Activated T-cell treated with anti-CD3 and anti-CD28 coated beads, Interleukin-2, amount 50 U/mL, for 72 hours (primary cell): ENCODE measurements around the gene FEM1A. TPM values are rescaled to one million over a fixed set of nuclear protein-coding genes. Genes with fewer than 3 reads are reported as not detected.
"Not testable (repeated sequence)": the region's sequence is repeated elsewhere in the genome, so short reads cannot be mapped to it uniquely, and the experiment has no call there.

ENCODE experiments used
- ATAC-seq, 2 donors: fragments of 150-1000 bp; cut with Tn5 transposase; replicated peaks in 1 of 2; 2 replicates each; pipeline ENCODE4 v1.10.0; 2021; ENCODE audit warnings: moderate library complexity in 2 of 2, mild to moderate bottlenecking in 1 of 2
- DNase-seq, 2 donors: peaks; one replicate each; pipeline ENCODE4 v3.0.0; 2021 to 2022; ENCODE audit warnings: mixed read lengths in 1 of 2
- H3K27ac Mint-ChIP-seq: one replicate; pipeline ENCODE4 v1.8.0; 2022; ENCODE audit warnings: mild to moderate bottlenecking, moderate library complexity, mixed read lengths
- H3K27me3 Mint-ChIP-seq: one replicate; pipeline ENCODE4 v1.8.0; 2022; ENCODE audit warnings: low read depth, mixed read lengths
- H3K36me3 Mint-ChIP-seq, 2 donors: one replicate each; pipeline ENCODE4 v1.8.0; 2022; ENCODE audit warnings: mixed read lengths in 2 of 2, mild to moderate bottlenecking in 1 of 2; ENCODE audit not compliant: insufficient read depth in 2 of 2
- H3K4me1 Mint-ChIP-seq: one replicate; pipeline ENCODE4 v1.8.0; 2022; ENCODE audit warnings: low read depth, mixed read lengths
- H3K4me3 Mint-ChIP-seq, 2 donors: one replicate each; pipeline ENCODE4 v1.8.0; 2022; ENCODE audit warnings: mild to moderate bottlenecking in 2 of 2, mixed read lengths in 2 of 2, moderate library complexity in 2 of 2
- H3K9me3 Mint-ChIP-seq, 2 donors: one replicate each; pipeline ENCODE4 v1.8.0; 2022; ENCODE audit warnings: mixed read lengths in 2 of 2
- total RNA-seq, 2 donors: library from RNA; stranded (reverse); gene quantifications; one replicate each; pipeline ENCODE4 v1.2.3, GENCODE V29; 2022

FEM1A gene
- total RNA-seq, 2 donors from 2014 or later, result 9.8 to 11.8 TPM

- DNase-seq (peak; percentile 74 to 77), ATAC-seq (peak; percentile 90 to 94)
- Mint-ChIP-seq H3K4me3 (peak overlapping the region; percentile 56 to 69), H3K36me3 (no peaks in the 10 kb centered on the region), H3K4me1 (peaks cover 14% of the 10 kb centered on the region), H3K27me3 (peaks cover 27% of the 10 kb centered on the region), H3K9me3 (no peaks in the 10 kb centered on the region), H3K27ac (no peak overlapping the region)
Observed at GRCh38 chr19:4759388-4760284, 31.9 kb upstream of the FEM1A start.

- no peaks in the 10 kb centered on the region for H3K36me3 Mint-ChIP-seq
- H3K4me1 Mint-ChIP-seq, result peaks cover 14% of the 10 kb centered on the region
- no peak overlapping the region for H3K27ac Mint-ChIP-seq
- ATAC-seq (no peak), DNase-seq (no peak)
- peak overlapping the region; percentile 56 to 69 for H3K4me3 Mint-ChIP-seq
- no peaks in the 10 kb centered on the region for H3K9me3 Mint-ChIP-seq
- H3K27me3 Mint-ChIP-seq, result peaks cover 27% of the 10 kb centered on the region
Observed at GRCh38 chr19:4760285-4760650, 31.3 kb upstream of the FEM1A start.

GRCh38 chr19:4763021-4763420, 28.5 kb upstream of the FEM1A start:
- ATAC-seq (no peak), DNase-seq (no peak)
- no peaks in the 10 kb centered on the region for H3K36me3 Mint-ChIP-seq
- peaks cover 14% of the 10 kb centered on the region for H3K4me1 Mint-ChIP-seq
- H3K27ac Mint-ChIP-seq, result no peak overlapping the region
- peaks cover 32% of the 10 kb centered on the region for H3K27me3 Mint-ChIP-seq
- no peak overlapping the region for H3K4me3 Mint-ChIP-seq
- no peaks in the 10 kb centered on the region for H3K9me3 Mint-ChIP-seq

- Mint-ChIP-seq H3K4me3 (no peak overlapping the region), H3K9me3 (peaks cover 0 to under 1% of the 10 kb centered on the region in 2 donors), H3K27ac (no peak overlapping the region), H3K36me3 (no peaks in the 10 kb centered on the region), H3K27me3 (peaks cover 32% of the 10 kb centered on the region), H3K4me1 (peaks cover 9% of the 10 kb centered on the region)
- ATAC-seq (no peak), DNase-seq (no peak)
Observed at GRCh38 chr19:4764393-4764660, 27.2 kb upstream of the FEM1A start.

- H3K9me3 Mint-ChIP-seq, result peaks cover 0 to 3% of the 10 kb centered on the region in 2 donors
- H3K4me3 Mint-ChIP-seq, result no peak overlapping the region
Observed at GRCh38 chr19:4768934-4769777, 22.4 kb upstream of the FEM1A start.

GRCh38 chr19:4772566-4772965, 19.0 kb upstream of the FEM1A start:
- Mint-ChIP-seq H3K9me3 (peaks cover 0 to 3% of the 10 kb centered on the region in 2 donors), H3K4me3 (no peak overlapping the region), H3K4me1 (peaks cover 6% of the 10 kb centered on the region), H3K27me3 (peaks cover 15% of the 10 kb centered on the region), H3K36me3 (no peaks in the 10 kb centered on the region), H3K27ac (no peak overlapping the region)
- DNase-seq, result no peak
- no peak for ATAC-seq

More at GRCh38 chr19:4768934-4769777, 22.4 kb upstream of the FEM1A start:
- Mint-ChIP-seq H3K27ac (no peak overlapping the region), H3K4me1 (peaks cover 6% of the 10 kb centered on the region), H3K36me3 (no peaks in the 10 kb centered on the region), H3K27me3 (peaks cover 20% of the 10 kb centered on the region)
- ATAC-seq (peak; percentile 71 to 73), DNase-seq (peak; percentile 85 to 86)

GRCh38 chr19:4773047-4773640, 18.4 kb upstream of the FEM1A start:
- H3K4me1 Mint-ChIP-seq, result peaks cover 6% of the 10 kb centered on the region
- H3K27me3 Mint-ChIP-seq, result peaks cover 15% of the 10 kb centered on the region
- no peak overlapping the region for H3K27ac Mint-ChIP-seq
- no peak for ATAC-seq
- H3K4me3 Mint-ChIP-seq, result no peak overlapping the region
- no peaks in the 10 kb centered on the region for H3K36me3 Mint-ChIP-seq
- peaks cover 0 to 3% of the 10 kb centered on the region in 2 donors for H3K9me3 Mint-ChIP-seq
- no peak for DNase-seq

- DNase-seq, result no peak
- Mint-ChIP-seq H3K36me3 (no peaks in the 10 kb centered on the region), H3K27ac (no peak overlapping the region), H3K4me1 (peaks cover 6% of the 10 kb centered on the region), H3K4me3 (no peak overlapping the region), H3K27me3 (peaks cover 15% of the 10 kb centered on the region), H3K9me3 (peaks cover 0 to 3% of the 10 kb centered on the region in 2 donors)
- no peak for ATAC-seq
Observed at GRCh38 chr19:4774136-4774535, 17.4 kb upstream of the FEM1A start.

GRCh38 chr19:4775627-4776152, 15.8 kb upstream of the FEM1A start:
- H3K4me1 Mint-ChIP-seq, result no peaks in the 10 kb centered on the region
- DNase-seq (no peak), ATAC-seq (no peak)
- H3K9me3 Mint-ChIP-seq, result no peaks in the 10 kb centered on the region
- no peak overlapping the region for H3K4me3 Mint-ChIP-seq
- no peak overlapping the region for H3K27ac Mint-ChIP-seq
- H3K27me3 Mint-ChIP-seq, result peaks cover 15% of the 10 kb centered on the region
- H3K36me3 Mint-ChIP-seq, result no peaks in the 10 kb centered on the region

- Mint-ChIP-seq H3K27ac (no peak overlapping the region), H3K27me3 (peaks cover 15% of the 10 kb centered on the region), H3K4me1 (no peaks in the 10 kb centered on the region), H3K4me3 (no peak overlapping the region), H3K9me3 (peaks cover 0 to 2% of the 10 kb centered on the region in 2 donors), H3K36me3 (no peaks in the 10 kb centered on the region)
- ATAC-seq (no peak), DNase-seq (no peak)
Observed at GRCh38 chr19:4776436-4777211, 14.9 kb upstream of the FEM1A start.

GRCh38 chr19:4778124-4778523, 13.4 kb upstream of the FEM1A start:
- not testable (repeated sequence) for ATAC-seq, H3K4me1 Mint-ChIP-seq, H3K27ac Mint-ChIP-seq, H3K9me3 Mint-ChIP-seq, H3K27me3 Mint-ChIP-seq, H3K4me3 Mint-ChIP-seq, H3K36me3 Mint-ChIP-seq, DNase-seq

GRCh38 chr19:4780860-4781259, 10.7 kb upstream of the FEM1A start:
- peaks cover 0 to 2% of the 10 kb centered on the region in 2 donors for H3K9me3 Mint-ChIP-seq
- no peak for DNase-seq

More at GRCh38 chr19:4780860-4781259, 10.7 kb upstream of the FEM1A start:
- H3K27me3 Mint-ChIP-seq, result no peaks in the 10 kb centered on the region
- H3K4me3 Mint-ChIP-seq, result no peak overlapping the region
- no peaks in the 10 kb centered on the region for H3K4me1 Mint-ChIP-seq
- ATAC-seq, result no peak
- no peaks in the 10 kb centered on the region for H3K36me3 Mint-ChIP-seq
- no peak overlapping the region for H3K27ac Mint-ChIP-seq
